ENCODE results near the gene MRTFB. TPM values are rescaled to one million over a fixed set of nuclear protein-coding genes. Genes with fewer than 3 reads are reported as not detected.
A peak's percentile ranks its signal among the peaks of the same experiment; 100 is the strongest.

Gene MRTFB
- total RNA-seq, 1 experiment from 2014 or later: 12.7 TPM

- Histone ChIP-seq H3F3A (ENCODE audit: low read length, unreplicated experiment) (no peaks in the 10 kb centered on the region), H3K36me3 (ENCODE audit: low read depth, low read length) (no peaks in the 10 kb centered on the region), H3K4me1 (ENCODE audit: insufficient read depth, low read length) (peaks cover 32% of the 10 kb centered on the region), H3K4me3 (ENCODE audit: low read length) (no peak overlapping the region), H3K27me3 (ENCODE audit: low read length) (no peaks in the 10 kb centered on the region), H3K9ac (ENCODE audit: low read length) (no peak overlapping the region), H3K27ac (ENCODE audit: low read length) (no peak overlapping the region), H2AFZ (ENCODE audit: low read length) (no peak overlapping the region), H3K9me3 (ENCODE audit: low read length) (no peaks in the 10 kb centered on the region), H4K20me1 (ENCODE audit: low read length) (no peaks in the 10 kb centered on the region), H3K4me2 (ENCODE audit: low read length) (no peak overlapping the region), H3K9me2 (replicated peaks; ENCODE audit: low read length) (no peaks in the 10 kb centered on the region), H3K79me2 (ENCODE audit: low read length) (peaks cover 48% of the 10 kb centered on the region)
- no peak for DNase-seq
- intact Hi-C loops (cut with micrococcal nuclease): no loop called here
- no TSS peak for BruUV-seq (replicated peaks)
- POLR2A ChIA-PET (ENCODE audit: unreplicated experiment): no interaction called here
- TF ChIP-seq CTCF (conservative IDR thresholded peaks at IDR 0.05; ENCODE audit: low read depth, low read length) (no peak), EZH2 (IDR thresholded peaks at IDR 0.05; ENCODE audit: low read length, unreplicated experiment) (no peak), EZH2phosphoT487 (IDR thresholded peaks at IDR 0.05; ENCODE audit: borderline replicate concordance, low read length) (no peak)
- CTCF ChIA-PET: no interaction called here
- ATAC-seq: no peak
Observed at GRCh38 chr16:14109077-14109775, 38.1 kb downstream of the MRTFB start.

DNA sequence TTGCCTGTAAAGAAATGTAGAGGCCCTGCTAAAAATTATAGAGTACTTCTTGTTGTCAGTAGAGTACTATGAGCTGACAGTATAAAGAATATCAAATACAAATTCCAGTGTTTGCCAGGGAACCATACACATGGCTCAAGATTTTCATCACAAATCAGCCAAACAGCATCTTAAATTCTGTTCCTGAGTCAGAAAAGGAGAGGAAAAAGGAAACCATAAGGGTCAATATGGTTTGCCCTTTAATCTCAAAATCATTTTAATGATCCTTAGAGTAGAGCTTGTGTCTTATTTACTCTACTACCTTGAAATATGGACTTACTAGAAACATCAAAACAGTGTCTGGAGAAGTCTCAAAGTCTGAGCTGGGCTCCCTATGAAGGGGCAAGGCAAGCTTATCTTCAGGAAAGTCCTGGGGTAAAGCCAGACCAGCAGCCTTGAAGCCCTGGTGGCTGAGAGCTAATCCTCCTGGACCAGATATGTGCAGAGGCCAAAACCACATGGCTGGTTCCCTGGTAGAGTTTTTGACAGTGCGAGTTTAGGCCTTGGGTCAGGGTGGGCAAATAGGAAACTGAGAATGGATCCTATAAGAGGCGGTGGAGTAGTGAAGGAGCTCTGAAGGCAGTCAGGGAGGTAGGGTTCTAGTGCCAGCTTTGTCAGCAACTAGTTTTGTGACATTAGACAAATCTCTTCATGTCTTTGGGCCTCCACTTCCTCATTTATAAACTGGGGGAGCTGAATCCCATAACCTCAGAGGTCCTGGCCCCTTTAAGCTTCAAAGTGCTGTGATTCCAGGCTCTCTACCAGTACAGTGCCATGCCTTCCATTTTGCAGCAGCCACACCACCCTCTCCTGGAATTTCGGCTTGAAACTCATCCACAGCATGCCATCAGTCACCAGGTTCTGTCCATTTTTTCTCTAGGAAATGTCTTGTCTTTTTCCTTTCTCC is 38.9 kb downstream of the MRTFB start:
- no peaks in the 10 kb centered on the region for H3K27me3 ChIP-seq (ENCODE audit: low read length)
- H3K4me3 ChIP-seq (ENCODE audit: low read length): no peak overlapping the region
- TF ChIP-seq CTCF (conservative IDR thresholded peaks at IDR 0.05; ENCODE audit: low read depth, low read length) (no peak), EZH2 (IDR thresholded peaks at IDR 0.05; ENCODE audit: low read length, unreplicated experiment) (no peak), EZH2phosphoT487 (IDR thresholded peaks at IDR 0.05; ENCODE audit: borderline replicate concordance, low read length) (no peak)
- no TSS peak for BruUV-seq (replicated peaks)
- no peak for ATAC-seq
- no peaks in the 10 kb centered on the region for H4K20me1 ChIP-seq (ENCODE audit: low read length)
- H3K9ac ChIP-seq (ENCODE audit: low read length): no peak overlapping the region
- no peak overlapping the region for H3K27ac ChIP-seq (ENCODE audit: low read length)
- H2AFZ ChIP-seq (ENCODE audit: low read length): no peak overlapping the region
- H3K79me2 ChIP-seq (ENCODE audit: low read length): peaks cover 47% of the 10 kb centered on the region
- intact Hi-C loops (cut with micrococcal nuclease): no loop called here
- H3K9me2 ChIP-seq (replicated peaks; ENCODE audit: low read length): no peaks in the 10 kb centered on the region
- DNase-seq: no peak
- ChIA-PET POLR2A (ENCODE audit: unreplicated experiment) (no interaction called here), CTCF (no interaction called here)
- peaks cover 32% of the 10 kb centered on the region for H3K4me1 ChIP-seq (ENCODE audit: insufficient read depth, low read length)
- H3F3A ChIP-seq (ENCODE audit: low read length, unreplicated experiment): no peaks in the 10 kb centered on the region
- peak overlapping the region; percentile 54 for H3K4me2 ChIP-seq (ENCODE audit: low read length)
- H3K9me3 ChIP-seq (ENCODE audit: low read length): no peaks in the 10 kb centered on the region
- no peaks in the 10 kb centered on the region for H3K36me3 ChIP-seq (ENCODE audit: low read depth, low read length)
